K562 (cell line): Measurements from ENCODE around the gene ATF3. TPM values are rescaled to one million over a fixed set of nuclear protein-coding genes. Genes with fewer than 3 reads are reported as not detected.

Experiments
- ARID2 ChIP-seq: fragments of 450-650 bp; IDR thresholded peaks from 2 replicates; pipeline ENCODE4 v1.6.1; 2017; ENCODE audit warnings: antibody characterized with exemption, mild to moderate bottlenecking
- ASH1L ChIP-seq: fragments of 450-650 bp; IDR thresholded peaks from 2 replicates; pipeline ENCODE4 v1.6.1; 2018; ENCODE audit warnings: borderline replicate concordance, mild to moderate bottlenecking, low read depth; ENCODE audit not compliant: partially characterized antibody
- ATF4 ChIP-seq: fragments of 450-650 bp; formaldehyde crosslinking; IDR thresholded peaks from 2 replicates; pipeline ENCODE4 v1.4.0; 2022; ENCODE audit warnings: mild to moderate bottlenecking, moderate library complexity
- ATF7 ChIP-seq: fragments of 450-650 bp; IDR thresholded peaks from 2 replicates; pipeline ENCODE4 v1.7.1; 2014; ENCODE audit warnings: mild to moderate bottlenecking, moderate library complexity
- CBFA2T3 ChIP-seq: fragments of 450-650 bp; IDR thresholded peaks from 2 replicates; pipeline ENCODE4 v1.6.1; 2017
- CGGBP1 ChIP-seq: fragments of 250-450 bp; sonication (Bioruptor Pico); IDR thresholded peaks from 2 replicates; pipeline ENCODE4 v1.9.0; 2021; ENCODE audit warnings: mild to moderate bottlenecking
- GTF2F1 ChIP-seq: IDR thresholded peaks from 2 replicates; pipeline ENCODE4 v1.6.1; 2011; ENCODE audit warnings: low read depth, low read length, improper control_type of control experiment
- HDAC3 ChIP-seq: fragments of 450-650 bp; IDR thresholded peaks from 2 replicates; pipeline ENCODE4 v1.6.1; 2018; ENCODE audit warnings: borderline replicate concordance, mild to moderate bottlenecking, moderate library complexity; ENCODE audit not compliant: partially characterized antibody
- HINFP ChIP-seq: fragments of 450-650 bp; conservative IDR thresholded peaks from 2 replicates; pipeline ENCODE4 v1.6.1; 2016; ENCODE audit warnings: missing genetic modification characterization, low read depth, mild to moderate bottlenecking, control low read depth, missing compliant biosample characterization
- KHSRP ChIP-seq: fragments of 450-650 bp; IDR thresholded peaks from 2 replicates; pipeline ENCODE4 v1.6.1; 2017
- MLLT1 ChIP-seq, 2 experiments: fragments of 450-650 bp; IDR thresholded peaks; 2 replicates each; pipeline ENCODE4 v1.6.1; 2016
- RNF2 ChIP-seq: sonication (generic); IDR thresholded peaks from 2 replicates; pipeline ENCODE4 v1.6.1; 2016
- XRCC4 ChIP-seq: IDR thresholded peaks from one replicate; pipeline ENCODE4 v1.6.1; 2011; ENCODE audit not compliant: insufficient read depth, insufficient read length; ENCODE audit errors: extremely low read depth
- ZKSCAN3 ChIP-seq: fragments of 250-450 bp; sonication (Bioruptor Pico); IDR thresholded peaks from 2 replicates; pipeline ENCODE4 v1.4.0; 2020
- ZNF197 ChIP-seq: fragments of 200-800 bp; sonication (Bioruptor generic); IDR thresholded peaks from 2 replicates; pipeline ENCODE4 v1.6.1; 2016; ENCODE audit warnings: low read depth, missing genetic modification characterization, missing compliant biosample characterization
- ZNF3 ChIP-seq: fragments of 250-450 bp; sonication (Bioruptor Pico); IDR thresholded peaks from 2 replicates; pipeline ENCODE4 v1.5.0; 2021; ENCODE audit warnings: mild to moderate bottlenecking, moderate library complexity
- polyA plus RNA-seq, 8 experiments: library from polyadenylated mRNA; depleted of rRNA in 4 of 8; stranded (reverse) in 5 of 8; unstranded in 3 of 8; fragments of >200 nt; fragmentation: Nextera tagmentation in 2 of 8; fragmentation: Illumina TruSeq in 1 of 8; extraction: Ambion mirVana in 2 of 8; extraction: Trizol in 1 of 8; gene quantifications; 2 replicates each; pipeline versions ENCODE4 v1.2.1 to v1.2.3, GENCODE V29; 2011 to 2014; ENCODE audit warnings: inconsistent platforms in 1 of 8, missing spikeins in 1 of 8
- total RNA-seq, 7 experiments: library from RNA; depleted of rRNA in 6 of 7; stranded (reverse); fragments of >200 nt in 6 of 7; fragmentation: Illumina TruSeq in 2 of 7; extraction: Trizol in 2 of 7; gene quantifications; 2 replicates each; pipeline versions ENCODE4 v1.2.1 to v1.2.3, GENCODE V29; 2011 to 2021; ENCODE audit warnings: low replicate concordance in 1 of 7
- TF ChIP-seq, protein P1 (sequence below), 2 experiments: fragments of 150-350 bp in 1 of 2; IDR thresholded peaks; 2 replicates each; pipeline ENCODE4 v1.6.1; 2012 to 2016; ENCODE audit warnings: low read depth in 2 of 2, low read length in 2 of 2, mild to moderate bottlenecking in 1 of 2, moderate library complexity in 1 of 2
- TF ChIP-seq, protein P2 (sequence below): fragments of 450-650 bp; IDR thresholded peaks from 2 replicates; pipeline ENCODE4 v1.6.1; 2014; ENCODE audit warnings: low read depth, mild to moderate bottlenecking, moderate library complexity, borderline replicate concordance

Gene ATF3
- total and polyA plus RNA-seq, 9 of the 15 experiments (the other 6 are each of a cell fraction or from before 2014, with no cell fraction given): 3.5 to 28.2 (median 19.8) TPM

GRCh38 chr1:212665241-212666115 lies 56.9 kb downstream of the ATF3 start (continued):
- TF ChIP-seq GTF2F1: no peak
- TF ChIP-seq ATF4 (CRISPR knock-in tag): peak; percentile 67
- no peak for TF ChIP-seq KHSRP
- TF ChIP-seq, protein P1, sequence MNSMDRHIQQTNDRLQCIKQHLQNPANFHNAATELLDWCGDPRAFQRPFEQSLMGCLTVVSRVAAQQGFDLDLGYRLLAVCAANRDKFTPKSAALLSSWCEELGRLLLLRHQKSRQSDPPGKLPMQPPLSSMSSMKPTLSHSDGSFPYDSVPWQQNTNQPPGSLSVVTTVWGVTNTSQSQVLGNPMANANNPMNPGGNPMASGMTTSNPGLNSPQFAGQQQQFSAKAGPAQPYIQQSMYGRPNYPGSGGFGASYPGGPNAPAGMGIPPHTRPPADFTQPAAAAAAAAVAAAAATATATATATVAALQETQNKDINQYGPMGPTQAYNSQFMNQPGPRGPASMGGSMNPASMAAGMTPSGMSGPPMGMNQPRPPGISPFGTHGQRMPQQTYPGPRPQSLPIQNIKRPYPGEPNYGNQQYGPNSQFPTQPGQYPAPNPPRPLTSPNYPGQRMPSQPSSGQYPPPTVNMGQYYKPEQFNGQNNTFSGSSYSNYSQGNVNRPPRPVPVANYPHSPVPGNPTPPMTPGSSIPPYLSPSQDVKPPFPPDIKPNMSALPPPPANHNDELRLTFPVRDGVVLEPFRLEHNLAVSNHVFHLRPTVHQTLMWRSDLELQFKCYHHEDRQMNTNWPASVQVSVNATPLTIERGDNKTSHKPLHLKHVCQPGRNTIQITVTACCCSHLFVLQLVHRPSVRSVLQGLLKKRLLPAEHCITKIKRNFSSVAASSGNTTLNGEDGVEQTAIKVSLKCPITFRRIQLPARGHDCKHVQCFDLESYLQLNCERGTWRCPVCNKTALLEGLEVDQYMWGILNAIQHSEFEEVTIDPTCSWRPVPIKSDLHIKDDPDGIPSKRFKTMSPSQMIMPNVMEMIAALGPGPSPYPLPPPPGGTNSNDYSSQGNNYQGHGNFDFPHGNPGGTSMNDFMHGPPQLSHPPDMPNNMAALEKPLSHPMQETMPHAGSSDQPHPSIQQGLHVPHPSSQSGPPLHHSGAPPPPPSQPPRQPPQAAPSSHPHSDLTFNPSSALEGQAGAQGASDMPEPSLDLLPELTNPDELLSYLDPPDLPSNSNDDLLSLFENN (IDR thresholded peaks at IDR 0.05; ENCODE audit: low read depth in 2 of 2, low read length in 2 of 2): no peak
- no peak for TF ChIP-seq XRCC4
- TF ChIP-seq HINFP (tag): no peak
- peak; percentile 83 for TF ChIP-seq ATF7
- no peak for TF ChIP-seq ZKSCAN3 (CRISPR knock-in tag)
- no peak for TF ChIP-seq ZNF197 (CRISPR knock-in tag)
- peak; percentile 83 for TF ChIP-seq ARID2
- TF ChIP-seq CBFA2T3: no peak
- TF ChIP-seq ZNF3 (CRISPR knock-in tag): no peak
- TF ChIP-seq, protein P2, sequence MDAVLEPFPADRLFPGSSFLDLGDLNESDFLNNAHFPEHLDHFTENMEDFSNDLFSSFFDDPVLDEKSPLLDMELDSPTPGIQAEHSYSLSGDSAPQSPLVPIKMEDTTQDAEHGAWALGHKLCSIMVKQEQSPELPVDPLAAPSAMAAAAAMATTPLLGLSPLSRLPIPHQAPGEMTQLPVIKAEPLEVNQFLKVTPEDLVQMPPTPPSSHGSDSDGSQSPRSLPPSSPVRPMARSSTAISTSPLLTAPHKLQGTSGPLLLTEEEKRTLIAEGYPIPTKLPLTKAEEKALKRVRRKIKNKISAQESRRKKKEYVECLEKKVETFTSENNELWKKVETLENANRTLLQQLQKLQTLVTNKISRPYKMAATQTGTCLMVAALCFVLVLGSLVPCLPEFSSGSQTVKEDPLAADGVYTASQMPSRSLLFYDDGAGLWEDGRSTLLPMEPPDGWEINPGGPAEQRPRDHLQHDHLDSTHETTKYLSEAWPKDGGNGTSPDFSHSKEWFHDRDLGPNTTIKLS: no peak
- TF ChIP-seq CGGBP1 (CRISPR knock-in tag): no peak
- TF ChIP-seq MLLT1 (IDR thresholded peaks at IDR 0.05): no peak
- TF ChIP-seq ASH1L: no peak
- TF ChIP-seq HDAC3: no peak
- TF ChIP-seq RNF2: no peak
